ENCODE measurements around the gene KLF7. TPM values are rescaled to one million over a fixed set of nuclear protein-coding genes. Genes with fewer than 3 reads are reported as not detected.

The KLF7 gene
- total RNA-seq, 3 donors from 2014 or later = 6.7 to 32.7 (median 12.9) TPM

GRCh38 chr2:207061181-207061580 lies 104.6 kb downstream of the KLF7 start:
- Histone ChIP-seq H3K9me3 (no peaks in the 10 kb centered on the region), H3K4me1 (ENCODE audit: low read depth) (no peaks in the 10 kb centered on the region), H3K36me3 (ENCODE audit: low read depth) (no peaks in the 10 kb centered on the region), H3K4me3 (no peak overlapping the region)
- intact Hi-C loops (cut with DNase I, micrococcal nuclease) = no loop called here
- DNase-seq (no peak), ATAC-seq (no peak)
- TF ChIP-seq, protein P1, sequence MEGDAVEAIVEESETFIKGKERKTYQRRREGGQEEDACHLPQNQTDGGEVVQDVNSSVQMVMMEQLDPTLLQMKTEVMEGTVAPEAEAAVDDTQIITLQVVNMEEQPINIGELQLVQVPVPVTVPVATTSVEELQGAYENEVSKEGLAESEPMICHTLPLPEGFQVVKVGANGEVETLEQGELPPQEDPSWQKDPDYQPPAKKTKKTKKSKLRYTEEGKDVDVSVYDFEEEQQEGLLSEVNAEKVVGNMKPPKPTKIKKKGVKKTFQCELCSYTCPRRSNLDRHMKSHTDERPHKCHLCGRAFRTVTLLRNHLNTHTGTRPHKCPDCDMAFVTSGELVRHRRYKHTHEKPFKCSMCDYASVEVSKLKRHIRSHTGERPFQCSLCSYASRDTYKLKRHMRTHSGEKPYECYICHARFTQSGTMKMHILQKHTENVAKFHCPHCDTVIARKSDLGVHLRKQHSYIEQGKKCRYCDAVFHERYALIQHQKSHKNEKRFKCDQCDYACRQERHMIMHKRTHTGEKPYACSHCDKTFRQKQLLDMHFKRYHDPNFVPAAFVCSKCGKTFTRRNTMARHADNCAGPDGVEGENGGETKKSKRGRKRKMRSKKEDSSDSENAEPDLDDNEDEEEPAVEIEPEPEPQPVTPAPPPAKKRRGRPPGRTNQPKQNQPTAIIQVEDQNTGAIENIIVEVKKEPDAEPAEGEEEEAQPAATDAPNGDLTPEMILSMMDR (IDR thresholded peaks at IDR 0.05) = no peak

- Histone ChIP-seq H3K4me1 (ENCODE audit: low read depth) (no peaks in the 10 kb centered on the region), H3K36me3 (ENCODE audit: low read depth) (no peaks in the 10 kb centered on the region), H3K9me3 (no peaks in the 10 kb centered on the region), H3K4me3 (no peak overlapping the region)
- intact Hi-C loops (cut with DNase I, micrococcal nuclease) = no loop called here
- DNase-seq = no peak
- no peak for ATAC-seq
- TF ChIP-seq, protein P1 (IDR thresholded peaks at IDR 0.05) = no peak
Measured at GRCh38 chr2:207055257-207055656, 110.5 kb downstream of the KLF7 start.

- no peaks in the 10 kb centered on the region for H3K36me3 ChIP-seq (ENCODE audit: low read depth)
- TF ChIP-seq, protein P1 (IDR thresholded peaks at IDR 0.05) = no peak
- H3K4me1 ChIP-seq (ENCODE audit: low read depth) = no peaks in the 10 kb centered on the region
- no peak overlapping the region for H3K4me3 ChIP-seq
- ATAC-seq = no peak
- intact Hi-C loops (cut with DNase I, micrococcal nuclease) = no loop called here
- no peaks in the 10 kb centered on the region for H3K9me3 ChIP-seq
- no peak for DNase-seq
Measured at GRCh38 chr2:207054521-207054920, 111.2 kb downstream of the KLF7 start.

- TF ChIP-seq, protein P1 (IDR thresholded peaks at IDR 0.05) = no peak
- Histone ChIP-seq H3K9me3 (no peaks in the 10 kb centered on the region), H3K4me3 (no peak overlapping the region), H3K4me1 (ENCODE audit: low read depth) (no peaks in the 10 kb centered on the region), H3K36me3 (ENCODE audit: low read depth) (no peaks in the 10 kb centered on the region)
- DNase-seq (no peak), ATAC-seq (no peak)
- intact Hi-C loops (cut with DNase I, micrococcal nuclease) = no loop called here
Measured at GRCh38 chr2:207051385-207051965, 114.3 kb downstream of the KLF7 start.

GRCh38 chr2:207049122-207049521 lies 116.6 kb downstream of the KLF7 start:
- Histone ChIP-seq H3K4me3 (no peak overlapping the region), H3K36me3 (ENCODE audit: low read depth) (no peaks in the 10 kb centered on the region), H3K4me1 (ENCODE audit: low read depth) (no peaks in the 10 kb centered on the region), H3K9me3 (no peaks in the 10 kb centered on the region)
- TF ChIP-seq, protein P1 (IDR thresholded peaks at IDR 0.05) = no peak
- ATAC-seq (no peak), DNase-seq (no peak)
- intact Hi-C loops (cut with DNase I, micrococcal nuclease) = no loop called here

- DNase-seq = no peak
- no peak for ATAC-seq
- Histone ChIP-seq H3K36me3 (ENCODE audit: low read depth) (no peaks in the 10 kb centered on the region), H3K9me3 (no peaks in the 10 kb centered on the region), H3K4me1 (ENCODE audit: low read depth) (no peaks in the 10 kb centered on the region), H3K4me3 (no peak overlapping the region)
- intact Hi-C loops (cut with DNase I, micrococcal nuclease) = no loop called here
- TF ChIP-seq, protein P1 (IDR thresholded peaks at IDR 0.05) = no peak
Measured at GRCh38 chr2:207048416-207048815, 117.3 kb downstream of the KLF7 start.

Measured in mucosa of descending colon (tissue), 3 donors.